Stimulated activated CD4-positive, alpha-beta T cell treated with anti-CD3 and anti-CD28 coated beads, Interleukin-15, amount 100 ng/mL, for 48 hours (primary cell): ENCODE data around the gene NOB1.

Source experiments
- DNase-seq, 2 donors: peaks; one replicate each; pipeline ENCODE4 v3.0.0-alpha.2; 2020; ENCODE audit warnings: low read depth in 2 of 2

NOB1 gene

DNA sequence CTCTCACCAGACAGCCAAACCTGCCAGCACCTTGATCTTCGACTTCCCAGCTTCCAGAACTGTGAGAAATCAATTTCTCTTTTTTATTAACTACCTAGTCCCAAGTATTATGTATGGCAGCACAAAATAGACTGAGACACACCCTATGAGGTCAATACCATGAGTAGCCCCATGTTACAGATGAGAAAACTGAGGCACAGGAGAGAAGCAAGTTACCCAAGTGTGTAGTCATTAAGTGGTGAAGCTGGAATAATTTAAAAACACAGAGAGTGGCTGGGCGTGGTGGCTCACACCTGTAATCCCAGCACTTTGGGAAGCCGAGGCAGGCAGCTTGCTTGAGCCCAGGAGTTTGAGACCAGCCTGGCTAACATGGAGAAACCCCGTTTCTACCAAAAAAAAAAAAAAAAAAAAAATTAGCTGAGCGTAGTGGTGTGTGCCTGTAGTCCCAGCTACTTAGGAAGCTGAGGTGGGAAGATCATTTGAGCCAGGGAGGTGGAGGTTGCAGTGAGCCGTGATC, 33.2 kb downstream of the NOB1 start:
- no peak for DNase-seq

DNA sequence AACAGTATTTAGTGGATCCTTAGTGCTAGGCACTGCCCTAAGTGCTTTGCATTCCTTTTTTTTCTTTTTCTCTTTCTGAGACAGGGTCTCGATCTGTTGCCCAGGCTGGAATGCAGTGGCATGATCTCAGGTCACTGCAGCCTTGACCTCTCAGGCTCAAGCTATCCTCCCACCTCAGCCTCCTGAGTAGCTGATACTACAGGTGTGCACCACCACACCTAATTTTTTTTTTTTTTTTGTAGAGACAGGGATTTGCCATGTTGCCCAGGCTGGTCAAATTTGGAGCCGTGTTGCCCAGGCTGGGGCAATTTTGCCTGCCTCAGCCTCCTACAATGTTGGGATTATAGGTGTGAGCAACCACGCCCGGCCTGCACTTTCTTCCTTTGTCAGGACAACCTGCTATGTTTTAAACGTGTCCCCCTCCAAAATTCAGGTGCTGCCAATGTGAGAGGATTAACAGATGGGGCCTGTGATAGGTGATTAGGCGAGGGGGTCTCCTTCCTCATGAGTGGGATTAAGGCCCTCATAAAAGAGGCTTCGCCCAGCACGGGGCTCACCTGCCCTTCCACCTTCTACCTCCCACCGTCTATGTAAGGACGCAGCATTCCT, 33.8 kb downstream of the NOB1 start:
- no peak for DNase-seq

DNA sequence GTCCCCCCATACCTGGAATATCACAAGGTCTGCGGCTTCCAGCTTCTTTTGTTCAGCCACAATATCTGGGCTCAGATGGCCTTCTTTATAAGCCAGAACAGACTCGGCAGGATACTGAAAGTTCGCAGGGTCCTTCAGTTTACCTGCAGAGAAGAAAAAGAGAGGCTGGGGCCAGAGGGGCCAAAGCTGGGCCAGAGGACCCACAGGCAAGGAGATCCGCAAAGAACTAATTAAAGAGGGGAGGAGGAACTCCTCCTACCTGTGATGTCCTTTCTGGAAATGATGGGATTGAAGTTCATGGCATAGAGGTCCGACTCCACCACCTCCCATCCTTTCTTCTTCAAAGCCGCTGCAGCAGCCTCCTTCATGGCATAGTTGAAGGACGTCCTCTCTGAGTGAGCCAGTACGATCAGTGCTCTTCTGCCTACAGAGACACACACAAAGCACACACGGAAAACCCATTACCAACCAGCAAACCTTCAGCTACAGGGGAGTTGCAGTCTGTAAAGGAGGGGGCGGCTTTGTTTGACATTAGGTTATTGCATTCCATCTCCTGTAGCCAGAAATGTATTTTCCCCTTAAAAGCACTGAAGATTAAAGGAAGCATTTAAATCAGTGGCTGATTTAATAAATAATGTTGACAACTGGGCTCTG, 36.5 kb downstream of the NOB1 start:
- DNase-seq: no peak

DNA sequence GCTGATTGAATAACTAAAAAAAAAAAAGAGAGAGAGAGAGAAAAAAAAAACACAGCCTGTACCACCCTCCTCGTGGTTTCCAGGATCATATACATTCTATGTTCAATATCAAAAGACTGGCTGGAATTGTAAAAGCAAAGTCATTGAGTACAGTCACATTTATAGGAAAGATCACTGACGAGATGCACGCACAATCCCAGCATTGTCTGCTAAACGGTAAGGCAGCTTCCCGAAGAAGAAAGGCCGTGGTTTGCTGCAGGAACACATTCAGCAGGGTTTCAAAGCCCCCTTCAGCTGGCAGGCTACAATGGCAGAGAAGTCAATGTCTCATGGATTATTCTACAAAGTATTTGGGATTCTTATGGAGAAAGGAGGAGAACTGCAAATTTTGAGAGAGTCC, 37.7 kb downstream of the NOB1 start:
- DNase-seq: no peak

DNA sequence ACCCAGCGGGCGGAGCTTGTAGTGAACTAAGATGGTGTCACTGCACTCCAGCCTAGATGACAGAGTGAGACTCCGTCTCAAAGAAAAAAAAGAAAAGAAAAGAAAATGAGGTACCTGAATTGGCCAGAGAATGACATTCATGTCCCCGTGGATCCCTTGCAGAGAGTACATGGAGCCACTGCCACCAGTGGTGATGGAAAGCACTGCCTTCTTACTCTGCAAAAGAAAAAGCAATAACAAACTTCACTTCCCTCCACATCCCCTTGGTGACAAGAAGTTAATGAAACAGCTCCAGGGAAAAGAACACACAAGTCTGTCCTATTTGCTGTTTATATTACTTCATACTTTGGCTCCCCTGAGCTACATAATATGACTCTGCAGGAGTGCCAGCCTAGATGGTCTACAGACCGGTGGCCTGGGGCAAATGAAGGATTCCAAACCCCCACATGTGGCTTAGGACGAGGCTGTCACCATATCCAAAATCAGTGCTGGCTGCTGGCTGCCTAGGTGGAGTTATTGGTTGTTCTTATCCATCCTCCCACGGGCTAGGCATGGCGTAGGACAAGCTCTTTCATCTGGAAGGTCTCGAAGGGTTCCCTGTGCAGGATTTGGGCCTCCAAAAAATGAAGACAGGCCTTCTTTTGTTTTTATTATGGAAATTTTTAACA, 41.7 kb downstream of the NOB1 start:
- no peak for DNase-seq

DNA sequence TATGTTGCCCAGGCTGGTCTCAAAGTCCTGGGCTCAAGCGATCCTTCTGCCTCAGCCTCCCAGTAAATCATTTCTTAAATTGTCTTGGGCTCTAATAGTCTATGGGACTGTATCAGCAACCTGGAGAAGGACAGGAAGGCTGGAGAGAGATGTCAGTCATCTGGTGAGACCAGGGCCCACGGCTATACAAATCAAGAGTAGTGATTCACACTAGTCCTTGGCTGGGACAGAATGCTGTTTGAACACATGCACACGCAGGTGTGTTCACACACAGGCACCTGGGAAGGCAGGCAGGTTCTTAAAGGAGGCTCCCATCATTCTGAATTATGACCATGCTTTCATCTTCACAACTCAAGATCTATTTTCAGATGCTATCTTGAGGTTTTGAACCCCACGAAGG, 42.4 kb downstream of the NOB1 start:
- no peak for DNase-seq

DNA sequence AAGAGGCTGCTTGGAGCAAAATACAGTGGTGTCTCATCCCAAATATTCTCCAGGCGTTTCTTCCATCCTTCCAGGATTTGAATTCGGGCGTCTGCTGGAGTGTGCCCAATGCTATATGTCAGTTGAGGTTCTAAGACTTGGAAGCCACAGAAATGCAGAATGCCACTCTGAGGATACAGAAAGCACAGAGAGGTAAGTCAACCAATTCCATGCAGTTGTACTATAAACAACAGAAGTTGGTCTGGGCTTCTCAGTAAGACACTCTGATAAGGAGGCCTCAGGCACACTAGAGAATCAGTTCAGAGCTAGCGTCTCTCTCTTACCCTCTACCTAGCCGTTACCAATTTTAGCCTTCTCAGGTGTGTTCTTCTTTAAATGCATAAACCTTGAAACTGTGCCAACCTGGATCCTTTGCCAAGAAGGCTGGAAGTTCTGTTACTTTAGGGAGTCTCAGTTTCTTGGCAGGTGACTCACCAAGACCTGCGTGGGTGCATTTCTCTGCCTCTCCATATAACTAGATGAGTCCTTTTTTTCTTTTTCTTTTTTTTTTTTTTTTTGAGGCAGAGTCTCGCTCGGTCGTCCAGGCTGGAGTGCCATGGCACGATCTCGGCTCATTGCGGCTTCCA, 43.5 kb downstream of the NOB1 start:
- DNase-seq: no peak

DNA sequence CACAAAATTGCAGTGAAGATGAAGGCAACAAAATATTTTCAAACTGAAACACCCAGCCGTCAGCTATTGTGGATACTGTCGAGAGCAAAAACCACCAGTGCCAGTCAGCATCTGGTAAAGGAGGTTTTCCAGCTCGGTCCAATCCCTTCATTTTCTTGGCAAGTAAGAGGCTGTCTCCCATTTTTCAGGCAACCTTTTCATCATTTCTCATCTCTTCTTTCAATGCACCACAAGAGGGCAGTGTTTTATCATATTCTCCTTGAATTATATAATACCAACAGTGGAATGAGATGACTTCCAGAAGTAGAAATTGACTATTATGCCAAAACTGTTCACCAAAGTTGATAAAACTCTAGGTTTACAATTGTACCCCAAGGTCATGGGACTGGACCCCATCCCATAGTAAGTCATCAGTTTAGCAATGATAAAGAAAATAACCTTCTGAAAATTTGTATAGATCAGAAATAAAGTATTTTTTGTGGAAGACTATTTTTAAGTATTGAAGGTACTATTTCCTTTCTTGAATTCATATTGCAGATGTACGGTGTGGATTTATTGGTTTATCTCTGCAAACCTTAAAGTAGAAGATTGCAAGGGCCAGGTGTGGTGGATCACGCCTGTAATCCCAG, 45.2 kb downstream of the NOB1 start:
- no peak for DNase-seq

DNA sequence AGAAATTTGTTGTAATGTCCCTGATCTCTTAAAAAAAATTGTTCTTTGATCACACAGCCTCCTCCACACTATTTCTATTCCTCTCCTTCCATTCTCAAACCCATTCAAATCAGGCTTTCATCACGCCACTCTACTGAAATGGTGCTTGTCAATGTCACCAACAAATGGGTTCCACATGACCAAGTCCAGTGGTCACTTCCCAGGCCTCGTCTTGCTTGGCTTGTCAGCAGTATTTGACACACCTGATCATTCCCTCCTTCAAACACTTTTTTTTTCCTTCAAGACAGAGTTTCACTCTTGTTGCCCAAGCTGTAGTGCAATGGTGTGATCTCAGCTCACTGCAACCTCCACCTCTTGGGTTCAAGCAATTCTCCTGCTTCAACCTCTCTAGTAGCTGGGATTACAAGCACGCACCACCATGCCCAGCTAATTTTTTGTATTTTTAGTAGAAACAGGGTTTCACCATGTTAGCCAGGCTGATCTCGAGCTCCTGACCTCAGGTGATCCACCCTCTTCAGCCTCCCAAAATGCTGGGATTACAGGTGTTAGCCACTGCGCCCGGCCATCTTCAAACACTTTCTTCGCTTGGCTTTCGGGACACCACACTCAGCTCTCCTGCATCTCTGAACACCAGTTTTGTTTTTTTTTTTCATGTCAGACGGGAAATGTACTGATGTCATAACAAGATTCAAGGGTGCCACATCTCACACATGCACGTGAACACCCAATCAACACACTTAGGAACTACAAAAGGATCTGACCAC, 46.6 kb downstream of the NOB1 start:
- no peak for DNase-seq

DNA sequence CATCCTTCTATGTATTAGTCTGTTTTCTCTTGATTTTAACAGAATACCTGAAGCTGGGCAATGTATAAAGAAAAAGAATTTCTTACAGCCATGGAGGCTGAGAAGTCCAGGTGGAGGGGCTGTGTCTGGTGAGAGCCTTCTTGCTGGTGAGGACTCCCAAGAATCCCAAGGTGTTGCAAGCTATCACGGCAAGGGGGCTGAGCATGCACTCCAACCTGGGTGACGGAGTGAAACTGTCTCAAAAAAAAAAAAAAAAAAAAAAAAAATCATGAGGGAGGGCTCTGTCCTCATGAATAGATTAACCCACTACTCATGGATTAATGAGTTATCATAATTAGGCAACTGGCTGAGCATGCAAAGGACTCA, 47.8 kb downstream of the NOB1 start:
- no peak for DNase-seq

DNA sequence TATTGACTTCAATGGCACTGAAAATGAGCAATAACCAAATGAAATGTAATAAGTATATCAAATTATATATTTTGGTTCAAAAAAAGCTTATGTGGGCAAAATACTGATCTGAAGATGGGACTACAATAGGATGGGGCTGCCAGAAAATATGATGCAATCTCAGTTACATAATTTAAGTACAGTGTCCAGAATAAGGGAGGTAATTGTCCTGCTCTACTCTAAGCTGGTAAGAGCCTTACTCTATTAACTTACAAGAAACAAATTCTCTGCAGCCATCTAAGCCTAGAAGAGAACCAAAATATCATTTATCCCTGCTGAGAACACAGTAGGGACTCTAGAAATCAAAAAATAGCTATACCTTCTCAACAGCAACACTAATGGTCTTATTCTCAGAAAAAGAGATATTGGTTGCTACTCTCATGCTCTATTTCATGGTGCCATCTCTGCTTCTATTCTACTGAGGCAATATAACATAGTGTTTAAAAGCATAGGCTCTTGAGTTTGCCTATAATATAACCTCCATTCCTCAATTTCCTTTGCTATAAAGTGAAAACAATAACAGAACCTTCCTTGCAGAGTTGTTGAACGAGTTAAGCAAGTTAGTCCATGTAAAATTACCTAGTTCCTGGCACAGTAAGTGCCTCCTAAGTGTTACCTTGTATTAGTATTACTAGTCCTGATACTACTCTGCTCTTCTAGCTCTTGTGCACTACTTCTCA, 48.3 kb downstream of the NOB1 start:
- no peak for DNase-seq

DNA sequence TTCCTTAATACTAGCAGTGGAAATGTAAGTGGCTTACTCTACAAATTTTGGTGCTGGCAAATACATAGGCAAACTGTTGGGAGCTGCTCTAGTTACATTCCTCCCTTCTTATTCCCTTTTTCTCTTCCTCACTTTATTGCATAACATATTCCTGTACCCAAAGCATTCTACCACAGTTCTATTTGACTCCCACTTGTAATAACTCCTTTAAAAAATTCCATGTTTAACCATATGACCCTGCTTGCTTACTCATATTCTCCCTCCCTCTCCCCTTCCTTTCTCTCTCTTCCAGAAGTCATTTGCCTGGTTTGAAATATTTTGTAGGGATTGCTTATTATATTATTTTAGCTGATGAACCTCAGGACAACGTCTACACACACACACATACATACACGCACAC, 51.1 kb downstream of the NOB1 start:
- no peak for DNase-seq

DNA sequence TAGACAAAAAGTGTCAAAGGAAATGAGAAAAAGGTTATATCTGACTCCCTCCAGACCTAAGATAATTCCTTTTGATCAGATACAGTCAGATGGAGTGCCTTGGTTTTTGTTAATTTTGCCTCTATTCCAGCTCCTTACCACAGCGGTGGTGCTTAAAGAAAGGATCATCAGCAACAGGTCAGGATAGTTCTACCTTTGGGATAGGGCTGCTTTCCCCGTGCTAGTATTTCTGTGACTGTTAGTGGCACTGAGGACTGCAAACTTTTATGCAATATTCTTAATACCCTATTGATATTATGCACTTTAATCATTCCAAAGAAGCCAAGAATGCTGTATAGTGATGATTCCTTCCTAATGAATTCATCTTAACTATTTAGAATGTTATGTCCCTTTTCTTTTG, 52.9 kb downstream of the NOB1 start:
- DNase-seq: no peak

DNA sequence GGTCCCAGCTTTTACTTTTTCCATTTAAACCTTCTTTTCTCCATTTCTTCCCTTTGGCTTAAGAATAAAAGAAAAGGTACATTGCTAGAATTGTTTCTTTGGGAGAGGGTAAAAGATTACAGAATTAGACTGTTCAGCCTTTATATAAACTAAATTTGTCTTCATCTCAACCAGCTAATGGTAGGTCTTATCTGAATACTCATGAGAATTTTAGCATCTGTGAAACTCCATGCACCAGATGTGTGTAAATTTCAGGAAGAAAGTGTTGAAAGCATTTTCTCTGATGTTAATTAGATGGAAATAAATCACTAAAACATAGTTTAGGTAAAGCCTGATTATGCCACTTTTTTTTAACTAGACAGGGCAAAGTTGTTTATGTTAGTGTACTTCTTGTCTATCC, 53.3 kb downstream of the NOB1 start:
- DNase-seq: no peak

DNA sequence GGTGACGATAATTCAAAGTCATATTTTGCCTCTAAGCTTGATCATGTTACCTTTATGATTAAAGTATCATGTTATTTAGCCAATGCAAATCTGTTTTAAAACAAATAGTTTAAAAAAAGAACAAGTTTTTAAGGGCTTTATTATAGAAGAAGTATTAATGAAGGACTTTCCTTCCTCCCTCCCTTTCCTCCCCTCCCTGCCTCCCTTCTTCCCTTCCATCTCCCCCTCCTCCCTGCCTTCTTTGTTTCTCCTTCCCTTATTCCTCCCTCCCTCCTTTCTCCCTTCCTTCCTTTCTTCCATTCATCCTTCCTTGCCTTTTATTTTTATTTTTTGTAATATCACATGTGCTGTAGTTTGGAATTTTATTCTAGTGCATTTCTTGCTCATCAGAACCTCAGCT, 54.8 kb downstream of the NOB1 start:
- DNase-seq: no peak

DNA sequence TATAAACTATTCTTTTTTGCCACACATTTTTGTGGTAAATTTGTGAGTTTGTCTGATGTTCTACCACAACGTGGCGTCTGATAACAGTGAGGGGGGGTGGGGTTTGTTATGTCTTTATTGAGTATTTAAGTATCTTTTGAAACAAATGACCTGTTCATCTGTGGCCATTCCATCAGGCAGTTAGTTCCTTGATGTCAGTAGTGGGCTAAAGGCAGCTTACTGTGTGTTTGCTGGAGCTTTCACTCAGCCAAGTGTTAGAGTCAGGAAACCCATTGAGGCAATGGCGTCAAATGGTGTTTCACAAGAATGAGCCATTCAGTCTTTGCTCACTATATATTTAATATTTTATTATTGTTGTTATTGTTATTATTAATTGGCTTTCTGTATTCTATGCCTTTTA, 56.3 kb downstream of the NOB1 start:
- no peak for DNase-seq

DNA sequence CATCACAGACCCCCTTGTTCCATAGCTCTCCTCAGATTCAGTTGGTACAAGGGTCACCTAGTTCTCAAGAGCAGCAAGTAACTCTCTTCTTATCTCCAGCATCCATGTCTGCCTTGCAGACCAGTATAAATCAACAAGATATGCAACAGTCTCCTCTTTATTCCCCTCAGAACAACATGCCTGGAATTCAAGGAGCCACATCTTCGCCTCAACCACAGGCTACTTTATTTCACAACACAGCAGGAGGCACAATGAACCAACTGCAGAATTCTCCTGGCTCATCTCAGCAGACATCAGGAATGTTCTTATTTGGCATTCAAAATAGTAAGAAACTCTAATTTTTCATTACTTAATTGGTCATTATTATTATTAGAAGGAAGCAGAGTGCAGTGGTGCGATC, 60.8 kb downstream of the NOB1 start:
- no peak for DNase-seq

DNA sequence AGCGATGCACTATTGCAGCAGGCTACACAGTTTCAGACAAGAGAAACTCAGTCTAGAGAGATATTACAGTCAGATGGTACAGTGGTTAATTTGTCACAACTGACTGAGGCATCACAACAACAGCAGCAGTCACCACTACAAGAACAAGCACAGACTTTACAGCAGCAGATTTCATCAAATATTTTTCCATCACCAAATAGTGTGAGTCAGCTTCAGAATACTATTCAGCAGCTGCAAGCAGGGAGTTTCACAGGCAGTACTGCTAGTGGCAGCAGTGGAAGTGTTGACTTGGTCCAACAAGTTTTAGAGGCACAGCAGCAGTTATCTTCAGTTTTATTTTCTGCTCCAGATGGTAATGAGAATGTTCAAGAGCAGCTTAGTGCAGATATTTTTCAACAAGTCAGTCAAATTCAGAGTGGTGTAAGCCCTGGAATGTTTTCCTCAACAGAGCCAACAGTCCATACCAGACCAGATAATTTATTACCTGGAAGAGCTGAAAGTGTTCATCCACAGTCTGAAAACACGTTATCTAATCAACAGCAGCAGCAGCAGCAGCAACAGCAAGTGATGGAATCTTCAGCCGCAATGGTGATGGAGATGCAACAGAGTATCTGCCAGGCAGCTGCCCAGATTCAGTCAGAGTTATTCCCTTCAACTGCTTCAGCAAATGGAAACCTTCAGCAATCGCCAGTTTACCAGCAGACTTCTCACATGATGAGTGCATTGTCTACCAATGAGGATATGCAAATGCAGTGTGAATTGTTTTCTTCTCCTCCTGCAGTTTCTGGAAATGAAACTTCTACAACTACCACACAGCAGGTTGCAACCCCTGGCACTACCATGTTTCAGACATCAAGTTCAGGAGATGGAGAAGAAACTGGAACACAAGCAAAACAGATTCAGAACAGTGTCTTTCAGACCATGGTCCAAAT, 62.5 kb downstream of the NOB1 start:
- DNase-seq: no peak
